ENCODE results near the gene SMARCB1.

The SMARCB1 gene

DNA sequence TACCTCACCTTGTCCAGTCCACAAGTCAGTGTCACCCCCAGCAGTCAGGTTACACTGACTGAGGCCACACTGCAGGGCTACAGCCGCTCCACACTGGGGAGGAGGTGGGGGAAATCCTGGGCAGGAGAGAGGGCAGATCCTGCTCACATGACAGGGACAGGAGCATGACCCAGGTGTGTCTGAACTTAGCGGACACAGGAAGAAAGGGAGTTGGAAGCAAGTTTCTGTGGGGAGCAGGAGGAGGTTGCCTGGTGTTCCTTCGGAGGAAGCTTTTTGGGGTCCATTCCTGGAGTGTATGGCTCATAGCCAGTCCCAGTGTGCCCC lies 8.2 kb upstream of the SMARCB1 start:
- ATAC-seq (replicated peaks; ENCODE audit: extremely low read depth, poor library complexity, severe bottlenecking): no peak

GRCh38 chr22:23779083-23779482 lies 7.7 kb upstream of the SMARCB1 start:
- no peak overlapping the region for H3K27ac Mint-ChIP-seq (ENCODE audit: low read depth)
- ATAC-seq (replicated peaks; ENCODE audit: extremely low read depth, poor library complexity, severe bottlenecking) (no peak), DNase-seq (ENCODE audit: low spot score in 2 of 2) (no peak)
- no peak overlapping the region for H3K4me3 Mint-ChIP-seq
- peaks cover under 1% of the 10 kb centered on the region for H3K4me1 Mint-ChIP-seq
- H3K27me3 Mint-ChIP-seq: no peaks in the 10 kb centered on the region
- no peaks in the 10 kb centered on the region for H3K36me3 Mint-ChIP-seq (ENCODE audit: insufficient read depth)
- no peaks in the 10 kb centered on the region for H3K9me3 Mint-ChIP-seq

More for the DNA sequence above, 8.2 kb upstream of the SMARCB1 start:
- H3K9me3 Mint-ChIP-seq: no peaks in the 10 kb centered on the region
- H3K4me3 Mint-ChIP-seq: no peak overlapping the region
- no peaks in the 10 kb centered on the region for H3K4me1 Mint-ChIP-seq
- no peak for DNase-seq (ENCODE audit: low spot score in 2 of 2)
- no peaks in the 10 kb centered on the region for H3K36me3 Mint-ChIP-seq (ENCODE audit: insufficient read depth)
- H3K27me3 Mint-ChIP-seq: no peaks in the 10 kb centered on the region
- H3K27ac Mint-ChIP-seq (ENCODE audit: low read depth): no peak overlapping the region

DNA sequence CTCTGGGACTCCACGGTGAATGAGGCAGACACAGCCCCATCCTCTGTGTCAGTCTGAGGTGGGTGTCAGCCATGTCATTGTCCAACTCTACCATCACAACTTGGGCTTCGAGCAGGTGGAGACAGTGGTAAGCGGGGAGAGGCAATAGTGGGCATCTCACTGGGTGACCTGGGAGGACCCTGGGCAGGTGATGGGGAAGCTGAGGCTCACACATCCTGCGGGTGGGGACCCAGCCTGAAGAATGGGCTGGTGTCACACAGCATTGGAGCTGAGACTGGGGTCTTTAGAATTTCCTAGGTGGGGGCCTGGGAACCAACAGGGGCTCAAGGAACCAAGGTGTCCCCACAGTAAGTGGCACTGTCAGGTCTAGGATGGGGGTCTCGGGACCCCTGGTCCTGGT lies 7.0 kb upstream of the SMARCB1 start:
- Mint-ChIP-seq H3K27me3 (no peaks in the 10 kb centered on the region), H3K36me3 (ENCODE audit: insufficient read depth) (no peaks in the 10 kb centered on the region), H3K4me1 (peaks cover 5% of the 10 kb centered on the region), H3K27ac (ENCODE audit: low read depth) (no peak overlapping the region), H3K9me3 (no peaks in the 10 kb centered on the region), H3K4me3 (no peak overlapping the region)
- no peak for ATAC-seq (replicated peaks; ENCODE audit: extremely low read depth, poor library complexity, severe bottlenecking)
- no peak for DNase-seq (ENCODE audit: low spot score in 2 of 2)

DNA sequence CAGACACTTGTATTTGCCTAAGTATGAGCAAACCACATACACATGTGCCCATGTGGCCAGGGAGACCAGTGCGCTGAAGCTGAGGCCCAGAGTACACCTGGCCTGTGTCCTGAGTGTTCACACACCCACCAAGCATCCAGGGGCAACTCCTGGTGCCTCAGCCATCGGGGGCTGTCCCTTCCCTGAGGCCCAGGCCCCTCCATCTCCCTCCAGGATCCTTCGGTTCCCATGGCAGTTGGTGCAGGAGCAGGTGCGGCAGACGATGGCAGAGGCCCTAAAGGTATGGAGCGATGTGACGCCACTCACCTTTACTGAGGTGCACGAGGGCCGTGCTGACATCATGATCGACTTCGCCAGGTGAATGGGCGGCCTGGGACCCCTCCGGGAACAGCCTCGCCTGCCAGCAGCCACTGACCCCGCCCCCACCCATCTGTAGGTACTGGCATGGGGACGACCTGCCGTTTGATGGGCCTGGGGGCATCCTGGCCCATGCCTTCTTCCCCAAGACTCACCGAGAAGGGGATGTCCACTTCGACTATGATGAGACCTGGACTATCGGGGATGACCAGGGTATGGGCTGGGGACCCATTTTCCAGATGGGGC lies 6.5 kb upstream of the SMARCB1 start:
- Mint-ChIP-seq H3K27me3 (no peaks in the 10 kb centered on the region), H3K36me3 (ENCODE audit: insufficient read depth) (no peaks in the 10 kb centered on the region)

GRCh38 chr22:23781065-23781464 lies 5.7 kb upstream of the SMARCB1 start:
- H3K36me3 Mint-ChIP-seq (ENCODE audit: insufficient read depth): no peaks in the 10 kb centered on the region
- DNase-seq (ENCODE audit: low spot score in 2 of 2) (no peak), ATAC-seq (replicated peaks; ENCODE audit: extremely low read depth, poor library complexity, severe bottlenecking) (no peak)
- H3K27me3 Mint-ChIP-seq: no peaks in the 10 kb centered on the region
- no peaks in the 10 kb centered on the region for H3K9me3 Mint-ChIP-seq
- H3K27ac Mint-ChIP-seq (ENCODE audit: low read depth): no peak overlapping the region
- peaks cover 5% of the 10 kb centered on the region for H3K4me1 Mint-ChIP-seq
- no peak overlapping the region for H3K4me3 Mint-ChIP-seq

More for the DNA sequence above, 6.5 kb upstream of the SMARCB1 start:
- Mint-ChIP-seq H3K4me3 (no peak overlapping the region), H3K9me3 (no peaks in the 10 kb centered on the region), H3K27ac (ENCODE audit: low read depth) (no peak overlapping the region), H3K4me1 (peaks cover 5% of the 10 kb centered on the region)
- DNase-seq (ENCODE audit: low spot score in 2 of 2): no peak
- no peak for ATAC-seq (replicated peaks; ENCODE audit: extremely low read depth, poor library complexity, severe bottlenecking)

GRCh38 chr22:23781511-23782183 lies 5.1 kb upstream of the SMARCB1 start:
- no peak overlapping the region for H3K4me3 Mint-ChIP-seq
- peaks cover 1% of the 10 kb centered on the region for H3K36me3 Mint-ChIP-seq (ENCODE audit: insufficient read depth)
- H3K4me1 Mint-ChIP-seq: peaks cover 5% of the 10 kb centered on the region
- no peaks in the 10 kb centered on the region for H3K27me3 Mint-ChIP-seq
- ATAC-seq (replicated peaks; ENCODE audit: extremely low read depth, poor library complexity, severe bottlenecking) (no peak), DNase-seq (ENCODE audit: low spot score in 2 of 2) (no peak)
- H3K9me3 Mint-ChIP-seq: no peaks in the 10 kb centered on the region
- no peak overlapping the region for H3K27ac Mint-ChIP-seq (ENCODE audit: low read depth)

DNA sequence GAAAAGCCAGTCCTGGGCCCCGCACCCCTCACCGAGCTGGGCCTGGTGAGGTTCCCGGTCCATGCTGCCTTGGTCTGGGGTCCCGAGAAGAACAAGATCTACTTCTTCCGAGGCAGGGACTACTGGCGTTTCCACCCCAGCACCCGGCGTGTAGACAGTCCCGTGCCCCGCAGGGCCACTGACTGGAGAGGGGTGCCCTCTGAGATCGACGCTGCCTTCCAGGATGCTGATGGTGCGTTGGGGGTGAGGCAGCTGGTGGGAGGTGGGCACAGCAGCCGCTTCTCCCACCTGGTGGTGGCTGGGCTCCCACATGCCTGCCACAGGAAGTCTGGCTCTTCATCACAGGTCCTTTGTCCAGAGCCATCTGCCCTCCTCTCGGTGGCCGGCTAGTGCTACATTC lies 4.5 kb upstream of the SMARCB1 start:
- Mint-ChIP-seq H3K9me3 (no peaks in the 10 kb centered on the region), H3K36me3 (ENCODE audit: insufficient read depth) (peaks cover 1% of the 10 kb centered on the region), H3K4me1 (peaks cover 5% of the 10 kb centered on the region), H3K27ac (ENCODE audit: low read depth) (no peak overlapping the region), H3K4me3 (no peak overlapping the region), H3K27me3 (no peaks in the 10 kb centered on the region)
- ATAC-seq (replicated peaks; ENCODE audit: extremely low read depth, poor library complexity, severe bottlenecking) (no peak), DNase-seq (ENCODE audit: low spot score in 2 of 2) (no peak)

- H3K36me3 Mint-ChIP-seq (ENCODE audit: insufficient read depth): peaks cover 6% of the 10 kb centered on the region
- DNase-seq (ENCODE audit: low spot score in 2 of 2): no peak
- no peak overlapping the region for H3K4me3 Mint-ChIP-seq
- ATAC-seq (replicated peaks; ENCODE audit: extremely low read depth, poor library complexity, severe bottlenecking): no peak
- H3K9me3 Mint-ChIP-seq: no peaks in the 10 kb centered on the region
- H3K27me3 Mint-ChIP-seq: no peaks in the 10 kb centered on the region
- no peak overlapping the region for H3K27ac Mint-ChIP-seq (ENCODE audit: low read depth)
- H3K4me1 Mint-ChIP-seq: peaks cover 5% of the 10 kb centered on the region
Observed at GRCh38 chr22:23782703-23783102, 4.1 kb upstream of the SMARCB1 start.

GRCh38 chr22:23783265-23784150 lies 3.3 kb upstream of the SMARCB1 start:
- H3K27ac Mint-ChIP-seq (ENCODE audit: low read depth): no peak overlapping the region
- peaks cover 5% of the 10 kb centered on the region for H3K4me1 Mint-ChIP-seq
- DNase-seq (ENCODE audit: low spot score in 2 of 2): no peak
- no peaks in the 10 kb centered on the region for H3K27me3 Mint-ChIP-seq
- H3K9me3 Mint-ChIP-seq: no peaks in the 10 kb centered on the region
- H3K36me3 Mint-ChIP-seq (ENCODE audit: insufficient read depth): peaks cover 6% of the 10 kb centered on the region
- no peak for ATAC-seq (replicated peaks; ENCODE audit: extremely low read depth, poor library complexity, severe bottlenecking)
- no peak overlapping the region for H3K4me3 Mint-ChIP-seq

GRCh38 chr22:23784215-23784732 lies 2.5 kb upstream of the SMARCB1 start:
- H3K4me3 Mint-ChIP-seq: no peak overlapping the region
- no peaks in the 10 kb centered on the region for H3K9me3 Mint-ChIP-seq
- ATAC-seq (replicated peaks; ENCODE audit: extremely low read depth, poor library complexity, severe bottlenecking) (no peak), DNase-seq (ENCODE audit: low spot score in 2 of 2) (no peak)
- H3K27me3 Mint-ChIP-seq: no peaks in the 10 kb centered on the region
- H3K27ac Mint-ChIP-seq (ENCODE audit: low read depth): no peak overlapping the region
- H3K36me3 Mint-ChIP-seq (ENCODE audit: insufficient read depth): peaks cover 6% of the 10 kb centered on the region
- peaks cover 8% of the 10 kb centered on the region for H3K4me1 Mint-ChIP-seq

DNA sequence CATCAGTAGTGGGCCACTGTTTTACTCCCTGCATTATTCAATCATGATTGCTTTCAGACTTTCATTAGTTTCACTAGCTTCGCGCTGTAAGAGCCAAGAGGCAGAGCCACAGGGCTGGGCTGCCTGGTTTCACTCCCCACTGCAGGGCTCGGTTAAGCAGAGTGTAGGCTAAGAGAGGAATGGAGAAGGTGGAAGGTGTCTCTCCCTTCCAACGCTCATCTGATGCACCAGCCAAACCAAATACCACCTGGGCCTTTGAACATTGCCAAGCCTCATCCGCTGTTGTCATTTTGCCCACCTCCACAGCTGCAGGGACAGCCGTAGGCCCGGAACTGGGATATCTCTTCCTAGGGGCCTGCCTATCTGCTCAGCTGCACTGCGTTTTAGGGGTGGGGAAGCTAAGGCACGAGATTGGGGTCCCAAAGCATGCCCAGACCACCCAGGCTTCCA lies 480 bp upstream of the SMARCB1 start:
- Mint-ChIP-seq H3K27ac (ENCODE audit: low read depth) (peak overlapping the region; percentile 76), H3K27me3 (no peaks in the 10 kb centered on the region), H3K36me3 (ENCODE audit: insufficient read depth) (peaks cover 6% of the 10 kb centered on the region), H3K9me3 (no peaks in the 10 kb centered on the region), H3K4me3 (peak overlapping the region; percentile 81), H3K4me1 (peaks cover 16% of the 10 kb centered on the region)
- DNase-seq (ENCODE audit: low spot score in 2 of 2) (no peak), ATAC-seq (replicated peaks; ENCODE audit: extremely low read depth, poor library complexity, severe bottlenecking) (no peak)

DNA sequence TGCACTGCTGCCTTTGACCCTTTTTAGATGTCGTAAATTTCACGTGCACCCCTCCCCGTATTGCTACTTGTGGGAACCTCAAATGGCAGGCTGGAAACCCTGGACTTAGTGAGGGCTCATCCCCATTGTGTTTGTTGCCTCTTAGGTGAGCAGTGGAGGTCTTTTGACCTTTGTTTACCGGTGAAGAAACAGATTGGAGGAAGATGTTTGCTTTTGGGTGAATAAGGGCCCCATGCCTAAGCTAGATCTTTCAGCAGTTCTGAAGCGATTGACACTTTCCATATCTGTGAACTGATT lies 782 bp downstream of the SMARCB1 start:
- Mint-ChIP-seq H3K4me1 (peaks cover 21% of the 10 kb centered on the region), H3K27me3 (no peaks in the 10 kb centered on the region), H3K4me3 (peak overlapping the region; percentile 81), H3K36me3 (ENCODE audit: insufficient read depth) (peaks cover 10% of the 10 kb centered on the region), H3K27ac (ENCODE audit: low read depth) (peak overlapping the region; percentile 76), H3K9me3 (no peaks in the 10 kb centered on the region)
- DNase-seq (ENCODE audit: low spot score in 2 of 2): no peak
- peak; percentile 49 for ATAC-seq (replicated peaks; ENCODE audit: extremely low read depth, poor library complexity, severe bottlenecking)

- no peak for ATAC-seq (replicated peaks; ENCODE audit: extremely low read depth, poor library complexity, severe bottlenecking)
- H3K4me3 Mint-ChIP-seq: peak overlapping the region; percentile 81
- no peaks in the 10 kb centered on the region for H3K9me3 Mint-ChIP-seq
- H3K27me3 Mint-ChIP-seq: no peaks in the 10 kb centered on the region
- peaks cover 24% of the 10 kb centered on the region for H3K4me1 Mint-ChIP-seq
- H3K27ac Mint-ChIP-seq (ENCODE audit: low read depth): peak overlapping the region; percentile 76
- DNase-seq (ENCODE audit: low spot score in 2 of 2): no peak
- peaks cover 10% of the 10 kb centered on the region for H3K36me3 Mint-ChIP-seq (ENCODE audit: insufficient read depth)
Observed at GRCh38 chr22:23787910-23788309, 1.1 kb downstream of the SMARCB1 start.
